NCI-H82 treated with DMSO at 0.1 percent for 48 hours (cell line): ENCODE results near the gene ABHD12B.

Experiments
- DNase-seq: peaks from one replicate; lab custom pipeline; 2025; ENCODE audit not compliant: unreplicated experiment; lab: John Stamatoyannopoulos, UW

The ABHD12B gene

GRCh38 chr14:50871914-50872732 is at the start of gene ABHD12B:
TSS of gene ABHD12B (plus strand) at chr14:50872053. CDS start at chr14:50872175, 122 bp downstream.
- DNase-seq: no peak

- no peak for DNase-seq
These were observed 49.3 kb upstream of the ABHD12B start for GRCh38 chr14:50822501-50823042.

- no peak for DNase-seq
These were observed 48.6 kb upstream of the ABHD12B start for GRCh38 chr14:50823051-50823761.

- no peak for DNase-seq
These were observed 47.9 kb upstream of the ABHD12B start for GRCh38 chr14:50823762-50824636.

GRCh38 chr14:50825307-50825706 is 46.5 kb upstream of the ABHD12B start:
- no peak for DNase-seq

- no peak for DNase-seq
These were observed 45.2 kb upstream of the ABHD12B start for GRCh38 chr14:50826681-50827080.

- DNase-seq: no peak
These were observed 42.9 kb upstream of the ABHD12B start for GRCh38 chr14:50828721-50829488.

DNA sequence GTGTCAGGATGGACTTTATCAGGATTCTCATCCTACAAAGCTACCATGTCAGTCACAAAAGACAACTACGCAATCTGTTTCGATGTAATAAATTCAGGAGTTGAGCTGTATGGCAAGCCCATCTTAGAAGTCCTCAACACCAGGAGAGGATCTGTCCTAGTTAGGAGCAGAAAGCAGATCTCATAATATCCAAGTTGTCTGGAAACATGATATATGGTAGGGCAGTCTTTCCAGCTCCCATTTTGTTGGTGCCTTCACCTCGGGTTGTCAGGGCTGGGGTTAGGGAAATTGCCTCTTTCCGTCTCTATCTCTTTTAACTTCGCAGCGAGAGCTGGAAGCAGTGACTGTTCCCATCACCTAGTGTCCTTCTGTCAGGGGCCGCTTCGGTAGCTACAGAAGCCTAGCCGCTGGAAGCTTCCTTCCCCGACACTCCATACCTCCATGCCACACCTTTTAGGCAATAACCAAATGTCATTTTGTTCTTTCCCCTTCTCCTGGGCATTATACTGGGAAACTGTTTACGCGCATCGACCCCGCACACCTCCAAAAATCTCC is 42.3 kb upstream of the ABHD12B start:
- no peak for DNase-seq

- no peak for DNase-seq
These were observed 41.6 kb upstream of the ABHD12B start for GRCh38 chr14:50830044-50830931.

GRCh38 chr14:50830932-50831725 is 40.7 kb upstream of the ABHD12B start, which contains the start of gene NIN:
TSS of gene NIN (minus strand) at chr14:50831162. CDS start at chr14:50822056, 9,106 bp downstream.
- DNase-seq: peak; percentile 47

- no peak for DNase-seq
These were observed 40.1 kb upstream of the ABHD12B start for GRCh38 chr14:50831726-50832168.

DNA sequence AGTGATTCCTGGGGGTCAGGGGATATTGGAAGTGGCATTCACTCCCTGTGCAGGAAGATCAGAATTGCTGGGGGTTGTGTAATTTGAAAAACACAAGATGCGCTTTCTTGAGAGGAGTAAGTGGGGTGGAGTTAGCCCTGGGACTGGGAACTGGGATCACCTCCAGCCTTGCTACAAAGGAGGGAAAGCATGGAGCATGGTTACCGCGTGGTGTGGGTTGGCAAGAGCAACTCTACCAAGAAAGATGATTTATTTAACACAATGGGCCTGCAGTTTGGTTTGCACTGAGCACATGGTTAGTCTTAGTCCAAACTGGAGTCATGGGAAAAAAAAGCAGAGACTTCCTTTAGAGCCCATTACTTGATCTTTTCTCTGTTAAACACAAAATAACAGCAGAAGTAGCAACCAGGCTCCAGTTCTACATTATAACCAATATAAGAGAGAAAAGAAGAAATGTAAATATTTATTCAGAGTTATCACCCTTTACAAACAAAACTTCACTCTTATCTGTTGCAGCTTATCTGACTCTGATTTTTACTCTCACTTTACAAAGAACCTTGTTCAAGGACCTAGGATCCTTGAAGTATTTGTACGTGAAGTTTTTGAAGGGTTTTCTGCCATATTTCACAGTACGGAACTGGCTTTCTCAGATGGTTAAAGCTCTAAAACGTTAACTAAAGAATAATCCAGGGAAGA is 38.8 kb upstream of the ABHD12B start:
- no peak for DNase-seq

GRCh38 chr14:50834802-50835276 is 37.0 kb upstream of the ABHD12B start:
- DNase-seq: no peak

- no peak for DNase-seq
These were observed 36.6 kb upstream of the ABHD12B start for GRCh38 chr14:50835280-50835679.

GRCh38 chr14:50836515-50836914 is 35.3 kb upstream of the ABHD12B start:
- no peak for DNase-seq

GRCh38 chr14:50837271-50837670 is 34.6 kb upstream of the ABHD12B start:
- DNase-seq: no peak

DNA sequence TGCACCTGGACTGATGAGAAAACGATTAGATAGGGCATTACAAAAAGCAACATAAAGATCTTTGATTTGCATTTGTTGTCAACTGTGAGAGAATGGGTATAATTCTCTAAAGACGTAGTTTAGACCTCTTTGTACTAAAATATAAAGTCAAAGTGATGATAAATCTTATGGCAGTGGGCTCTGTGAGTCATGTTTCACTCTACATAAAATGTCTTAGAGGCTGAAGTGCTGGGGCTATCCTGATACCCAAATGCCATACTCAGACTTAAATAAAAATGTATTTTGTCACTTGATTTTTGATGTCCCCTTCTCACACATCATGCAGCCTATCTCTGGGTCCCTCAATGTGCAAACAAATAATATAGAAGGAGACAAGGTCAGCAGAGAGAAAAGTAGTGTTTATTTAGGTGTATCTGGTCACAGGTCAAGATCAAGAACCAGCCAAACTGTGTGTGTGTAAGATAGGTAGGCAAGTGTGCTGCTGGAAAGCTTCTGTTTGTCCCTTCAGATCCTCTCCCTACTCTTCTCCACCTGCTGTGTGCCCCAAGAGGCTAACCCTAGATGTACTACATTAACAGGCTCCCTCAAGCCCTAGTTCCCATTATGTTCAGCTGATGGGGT is 33.9 kb upstream of the ABHD12B start:
- DNase-seq: no peak
